PC-9 (cell line): ENCODE results near the gene TBC1D8. TPM values are rescaled to one million over a fixed set of nuclear protein-coding genes. Genes with fewer than 3 reads are reported as not detected.

ENCODE experiments used
- BruUV-seq: library from RNA; stranded (reverse); fragments of 400-500 nt; replicated peaks from 2 replicates; lab custom pipeline; 2021; lab: Mats Ljungman, UMichigan
- CTCF ChIA-PET: fragments of 300-600 bp; sonication (Branson Sonifier 250); formaldehyde crosslinking; loops from one replicate; lab custom pipeline; 2022; ENCODE audit warnings: antibody characterized with exemption; lab: Charles Lee
- POLR2A ChIA-PET: fragments of 300-600 bp; sonication (Branson Sonifier 250); formaldehyde crosslinking; loops from one replicate; lab custom pipeline; 2022; ENCODE audit warnings: antibody characterized with exemption; ENCODE audit not compliant: unreplicated experiment; lab: Charles Lee
- DNase-seq, 2 experiments: peaks; one replicate each; pipeline versions ENCODE4 v3.0.0 to v3.0.0-alpha.2; 2015 to 2022; ENCODE audit warnings: mixed read lengths in 1 of 2
- H2AFZ ChIP-seq: fragments of 200-600 bp; sonication (generic); 2 replicates; pipeline ENCODE4 v1.8.1; 2017; ENCODE audit warnings: antibody characterized with exemption
- H3F3A ChIP-seq: fragments of 200-600 bp; sonication (generic); 2 replicates; pipeline ENCODE4 v1.8.1; 2017; ENCODE audit warnings: antibody characterized with exemption, mild to moderate bottlenecking, low read depth; ENCODE audit not compliant: insufficient read depth
- H3K27ac ChIP-seq: fragments of 200-600 bp; sonication (generic); 2 replicates; pipeline ENCODE4 v1.6.1; 2016; ENCODE audit warnings: mixed run types
- H3K27me3 ChIP-seq: fragments of 200-600 bp; sonication (generic); 2 replicates; pipeline ENCODE4 v1.6.1; 2016; ENCODE audit warnings: low read depth, mixed run types; ENCODE audit not compliant: insufficient read depth
- H3K36me3 ChIP-seq: fragments of 200-600 bp; sonication (generic); 2 replicates; pipeline ENCODE4 v1.6.1; 2016; ENCODE audit warnings: low read depth, mixed run types
- H3K4me1 ChIP-seq: fragments of 200-600 bp; sonication (generic); replicated peaks from 2 replicates; pipeline ENCODE4 v1.6.1; 2016; ENCODE audit warnings: mixed run types; ENCODE audit not compliant: insufficient read depth
- H3K4me2 ChIP-seq: fragments of 200-600 bp; sonication (generic); 2 replicates; pipeline ENCODE4 v1.6.1; 2017; ENCODE audit warnings: mixed run types
- H3K4me3 ChIP-seq: fragments of 200-600 bp; sonication (generic); 2 replicates; pipeline ENCODE4 v1.6.1; 2016; ENCODE audit warnings: mixed run types
- H3K79me2 ChIP-seq: fragments of 200-600 bp; sonication (generic); 2 replicates; pipeline ENCODE4 v1.6.1; 2017; ENCODE audit warnings: low read depth, mixed run types
- H3K9me2 ChIP-seq: fragments of 200-600 bp; sonication (generic); 2 replicates; pipeline ENCODE4 v1.8.1; 2017; ENCODE audit warnings: mild to moderate bottlenecking; ENCODE audit not compliant: insufficient read depth
- H3K9me3 ChIP-seq: fragments of 200-600 bp; sonication (generic); 2 replicates; pipeline ENCODE4 v1.8.1; 2016; ENCODE audit warnings: low read depth; ENCODE audit not compliant: insufficient read depth
- H4K20me1 ChIP-seq: fragments of 200-600 bp; sonication (generic); 2 replicates; pipeline ENCODE4 v1.8.1; 2017; ENCODE audit not compliant: insufficient read depth
- EZH2 ChIP-seq: fragments of 200-600 bp; sonication (generic); IDR thresholded peaks from 2 replicates; pipeline ENCODE4 v1.8.0; 2017; ENCODE audit warnings: antibody characterized with exemption, low read depth
- intact Hi-C: fragments of 100-400 bp; cut with micrococcal nuclease; formaldehyde crosslinking; loops from one replicate; pipeline ENCODE4 v1.10.0; 2022; ENCODE audit not compliant: unreplicated experiment
- total RNA-seq: library from RNA; stranded (reverse); gene quantifications from 2 replicates; pipeline ENCODE4 v1.2.3, GENCODE V29; 2021
- TF ChIP-seq, protein P1 (sequence below): fragments of 200-600 bp; sonication (generic); conservative IDR thresholded peaks from 2 replicates; pipeline ENCODE4 v1.6.1; 2017; ENCODE audit warnings: mixed run types, antibody characterized with exemption, mild to moderate bottlenecking, moderate library complexity

The TBC1D8 gene
- total RNA-seq, 1 experiment from 2014 or later, result 25.2 TPM

DNA sequence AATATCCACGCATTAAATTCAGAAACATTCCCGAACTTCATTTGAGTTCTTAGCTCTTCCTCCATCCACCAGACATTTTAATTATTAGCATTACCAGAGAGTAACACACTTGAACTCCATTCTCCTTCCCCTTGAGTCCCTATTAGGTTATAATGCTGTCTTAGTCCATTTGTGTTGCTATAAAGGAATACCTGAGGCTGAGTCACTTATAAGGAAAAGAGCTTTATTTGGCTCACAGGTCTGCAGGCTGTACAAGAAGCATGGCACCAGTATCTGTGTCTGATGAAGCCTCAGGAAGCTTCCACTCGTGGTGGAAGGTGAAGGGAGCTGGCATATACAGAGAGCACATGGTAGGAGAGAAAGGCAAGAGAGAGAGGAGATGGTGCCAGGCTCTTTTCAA, 25.4 kb downstream of the TBC1D8 start:
- peaks cover 60% of the 10 kb centered on the region for H3F3A ChIP-seq
- CTCF ChIA-PET, result interaction anchor here (1.0 kb wide), 1 partner anchor 89 kb away, joined by 4 read pairs; no protein-coding TSS in a partner anchor

DNA sequence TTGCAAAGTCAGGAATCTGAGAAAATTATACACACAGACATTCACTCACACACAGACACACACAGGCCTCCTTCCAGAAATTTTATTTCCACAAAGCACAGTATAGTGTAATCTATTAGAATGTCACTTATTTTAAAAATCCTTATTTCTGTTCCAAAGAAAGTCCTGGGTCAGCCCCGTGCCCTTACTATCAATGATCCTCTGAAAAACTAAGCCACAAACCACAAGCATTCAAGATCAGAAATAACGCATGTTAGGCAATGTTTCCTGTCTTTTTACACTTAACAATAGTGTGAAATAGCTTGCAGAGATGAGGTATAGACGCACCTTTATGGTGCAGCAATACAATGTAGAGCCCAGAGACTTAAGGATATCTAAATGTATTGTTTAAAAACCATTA, 25.8 kb downstream of the TBC1D8 start:
- ChIA-PET POLR2A (interaction anchor here (0.5 kb wide), 1 partner anchor 26 kb away, joined by 11 read pairs; the partner anchor contains the start of gene TBC1D8), CTCF (interaction anchor here (1.0 kb wide), 1 partner anchor 88 kb away, joined by 4 read pairs; no protein-coding TSS in a partner anchor)
- Histone ChIP-seq H3K9me2 (no peaks in the 10 kb centered on the region), H3K4me3 (peak overlapping the region; percentile 34; the same call in 1 of the 2 replicates), H2AFZ (no peak overlapping the region), H4K20me1 (no peaks in the 10 kb centered on the region), H3K9me3 (no peaks in the 10 kb centered on the region), H3K36me3 (peaks cover 9% of the 10 kb centered on the region; the same call in 1 of the 2 replicates), H3K4me2 (peak overlapping the region; percentile 75), H3K27me3 (no peaks in the 10 kb centered on the region), H3K4me1 (peaks cover 90% of the 10 kb centered on the region), H3K27ac (peak overlapping the region; percentile 97), H3F3A (peaks cover 64% of the 10 kb centered on the region), H3K79me2 (peaks cover 86% of the 10 kb centered on the region)
- TF ChIP-seq, protein P1, sequence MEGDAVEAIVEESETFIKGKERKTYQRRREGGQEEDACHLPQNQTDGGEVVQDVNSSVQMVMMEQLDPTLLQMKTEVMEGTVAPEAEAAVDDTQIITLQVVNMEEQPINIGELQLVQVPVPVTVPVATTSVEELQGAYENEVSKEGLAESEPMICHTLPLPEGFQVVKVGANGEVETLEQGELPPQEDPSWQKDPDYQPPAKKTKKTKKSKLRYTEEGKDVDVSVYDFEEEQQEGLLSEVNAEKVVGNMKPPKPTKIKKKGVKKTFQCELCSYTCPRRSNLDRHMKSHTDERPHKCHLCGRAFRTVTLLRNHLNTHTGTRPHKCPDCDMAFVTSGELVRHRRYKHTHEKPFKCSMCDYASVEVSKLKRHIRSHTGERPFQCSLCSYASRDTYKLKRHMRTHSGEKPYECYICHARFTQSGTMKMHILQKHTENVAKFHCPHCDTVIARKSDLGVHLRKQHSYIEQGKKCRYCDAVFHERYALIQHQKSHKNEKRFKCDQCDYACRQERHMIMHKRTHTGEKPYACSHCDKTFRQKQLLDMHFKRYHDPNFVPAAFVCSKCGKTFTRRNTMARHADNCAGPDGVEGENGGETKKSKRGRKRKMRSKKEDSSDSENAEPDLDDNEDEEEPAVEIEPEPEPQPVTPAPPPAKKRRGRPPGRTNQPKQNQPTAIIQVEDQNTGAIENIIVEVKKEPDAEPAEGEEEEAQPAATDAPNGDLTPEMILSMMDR, result no peak
- TF ChIP-seq EZH2, result no peak
- intact Hi-C loops, result loop anchor here (1.0 to 2.0 kb wide), 5 partner anchors 15 to 242 kb away; no protein-coding TSS in a partner anchor
- DNase-seq, result peak; percentile 36 to 89
- no TSS peak for BruUV-seq

More for the DNA sequence above, 25.4 kb downstream of the TBC1D8 start:
- Histone ChIP-seq H3K79me2 (peaks cover 88% of the 10 kb centered on the region), H3K27ac (peak overlapping the region; percentile 97), H4K20me1 (no peaks in the 10 kb centered on the region), H3K27me3 (no peaks in the 10 kb centered on the region), H3K9me3 (no peaks in the 10 kb centered on the region), H3K36me3 (peaks cover 9% of the 10 kb centered on the region; the same call in 1 of the 2 replicates), H3K4me1 (peaks cover 85% of the 10 kb centered on the region), H3K9me2 (no peaks in the 10 kb centered on the region), H3K4me2 (peak overlapping the region; percentile 75), H3K4me3 (peak overlapping the region; percentile 34; the same call in 1 of the 2 replicates), H2AFZ (no peak overlapping the region)
- TF ChIP-seq, protein P1, result no peak
- TF ChIP-seq EZH2, result no peak
- POLR2A ChIA-PET, result interaction anchor here (0.5 kb wide), 1 partner anchor 25 kb away, joined by 11 read pairs; the partner anchor contains the start of gene TBC1D8
- BruUV-seq, result no TSS peak
- intact Hi-C loops, result loop anchor here (1.0 to 2.0 kb wide), 5 partner anchors 15 to 243 kb away; no protein-coding TSS in a partner anchor
- no peak for DNase-seq

DNA sequence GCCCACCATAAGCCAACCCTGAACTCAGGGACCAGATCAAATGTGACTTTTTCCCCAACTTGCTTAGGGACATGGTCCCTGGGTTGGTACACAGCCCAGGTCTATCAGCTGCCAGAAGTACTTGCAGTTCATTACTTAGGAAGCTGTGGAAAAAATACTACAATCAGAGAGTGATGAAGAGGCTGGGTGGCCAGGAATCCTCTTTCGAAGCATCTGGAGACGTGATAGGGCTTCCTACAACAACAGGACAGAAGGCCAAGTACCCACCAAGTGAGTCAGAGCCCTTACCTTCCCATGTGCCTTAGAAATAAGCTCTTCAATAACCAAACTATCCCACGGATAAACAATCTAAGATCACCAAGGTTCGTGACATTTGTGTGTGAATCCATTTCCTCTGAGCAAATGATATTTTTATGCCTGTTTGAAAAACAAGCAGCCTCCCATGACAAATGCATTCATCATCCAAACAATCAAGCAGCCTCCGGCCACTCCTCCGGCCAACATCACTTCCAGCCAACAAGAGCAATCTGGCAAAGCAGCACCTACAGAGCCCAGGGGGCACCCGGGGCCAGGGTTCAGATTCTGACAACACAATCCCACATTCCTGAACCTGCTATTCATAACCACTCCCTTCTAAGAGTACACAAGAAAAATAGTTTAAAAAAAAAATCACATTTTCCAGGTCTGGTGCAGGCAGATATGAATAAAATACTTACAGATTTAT, 26.4 kb downstream of the TBC1D8 start:
- Histone ChIP-seq H3K36me3 (peaks cover 9% of the 10 kb centered on the region; the same call in 1 of the 2 replicates), H3K27me3 (no peaks in the 10 kb centered on the region), H3F3A (peaks cover 70% of the 10 kb centered on the region), H3K79me2 (peaks cover 86% of the 10 kb centered on the region), H3K4me2 (peak overlapping the region; percentile 75), H4K20me1 (no peaks in the 10 kb centered on the region), H3K27ac (peak overlapping the region; percentile 97), H2AFZ (no peak overlapping the region), H3K9me2 (no peaks in the 10 kb centered on the region), H3K4me3 (peak overlapping the region; percentile 34; the same call in 1 of the 2 replicates), H3K9me3 (no peaks in the 10 kb centered on the region), H3K4me1 (peaks cover 95% of the 10 kb centered on the region)
- DNase-seq, result peak; percentile 95 to 99
- TSS peak; percentile 74 for BruUV-seq
- TF ChIP-seq, protein P1, result no peak
- no peak for TF ChIP-seq EZH2
- intact Hi-C loops, result loop anchor here (1.0 to 5.0 kb wide), 6 partner anchors 16 to 702 kb away; no protein-coding TSS in a partner anchor
- POLR2A ChIA-PET, result interaction anchor here (1.3 kb wide), 1 partner anchor 15 kb away, joined by 3 read pairs; no protein-coding TSS in a partner anchor
- CTCF ChIA-PET, result interaction anchor here (1.0 kb wide), 1 partner anchor 88 kb away, joined by 4 read pairs; no protein-coding TSS in a partner anchor
